T-helper 1 cell treated with Interleukin-12 subunit alpha and Interleukin-12 subunit beta and Interleukin-4 antibody, amounts not matched to agents 30 μg/mL and 1 μg/mL, for 36 hours (primary cell): ENCODE measurements around the gene MEAF6.

Experiments
- H3K27ac Mint-ChIP-seq: one replicate; pipeline ENCODE4 v1.8.0; 2021; ENCODE audit warnings: mild to moderate bottlenecking, mixed read lengths
- H3K27me3 Mint-ChIP-seq: one replicate; pipeline ENCODE4 v1.8.0; 2021; ENCODE audit warnings: low read depth, mixed read lengths
- H3K36me3 Mint-ChIP-seq: one replicate; pipeline ENCODE4 v1.8.0; 2021; ENCODE audit warnings: low read depth, mixed read lengths
- H3K4me1 Mint-ChIP-seq: one replicate; pipeline ENCODE4 v1.8.0; 2021; ENCODE audit warnings: low read depth, mixed read lengths
- H3K4me3 Mint-ChIP-seq: one replicate; pipeline ENCODE4 v1.8.0; 2021; ENCODE audit warnings: mild to moderate bottlenecking, moderate library complexity, mixed read lengths
- H3K9me3 Mint-ChIP-seq: one replicate; pipeline ENCODE4 v1.8.0; 2021; ENCODE audit warnings: mixed read lengths

The MEAF6 gene

DNA sequence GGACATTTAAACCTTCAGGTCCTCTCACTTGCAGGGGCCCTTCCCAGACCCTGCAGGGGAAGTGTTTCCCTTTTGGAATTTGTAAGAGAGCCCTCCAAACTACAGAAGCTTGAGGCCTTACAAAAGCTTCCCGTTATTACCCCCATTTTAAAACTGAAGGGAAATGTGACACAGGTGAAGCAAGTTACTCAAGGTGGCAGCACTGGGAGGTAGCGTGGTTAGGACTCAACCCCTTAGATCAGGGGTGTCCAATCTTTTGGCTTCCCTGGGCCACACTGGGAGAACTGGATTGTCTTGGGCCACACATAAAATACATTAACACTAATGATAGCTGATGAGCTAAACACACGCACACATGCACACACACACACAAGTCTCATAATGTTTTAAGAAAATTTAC, 56.0 kb downstream of the MEAF6 start:
- H3K4me1 Mint-ChIP-seq = peaks cover 7% of the 10 kb centered on the region
- H3K27me3 Mint-ChIP-seq = no peaks in the 10 kb centered on the region
- peaks cover 2% of the 10 kb centered on the region for H3K36me3 Mint-ChIP-seq
- no peaks in the 10 kb centered on the region for H3K9me3 Mint-ChIP-seq
- H3K4me3 Mint-ChIP-seq = no peak overlapping the region
- H3K27ac Mint-ChIP-seq = no peak overlapping the region

GRCh38 chr1:37456614-37457013, 58.0 kb downstream of the MEAF6 start:
- H3K4me1 Mint-ChIP-seq = peaks cover 7% of the 10 kb centered on the region
- no peak overlapping the region for H3K27ac Mint-ChIP-seq
- no peaks in the 10 kb centered on the region for H3K9me3 Mint-ChIP-seq

DNA sequence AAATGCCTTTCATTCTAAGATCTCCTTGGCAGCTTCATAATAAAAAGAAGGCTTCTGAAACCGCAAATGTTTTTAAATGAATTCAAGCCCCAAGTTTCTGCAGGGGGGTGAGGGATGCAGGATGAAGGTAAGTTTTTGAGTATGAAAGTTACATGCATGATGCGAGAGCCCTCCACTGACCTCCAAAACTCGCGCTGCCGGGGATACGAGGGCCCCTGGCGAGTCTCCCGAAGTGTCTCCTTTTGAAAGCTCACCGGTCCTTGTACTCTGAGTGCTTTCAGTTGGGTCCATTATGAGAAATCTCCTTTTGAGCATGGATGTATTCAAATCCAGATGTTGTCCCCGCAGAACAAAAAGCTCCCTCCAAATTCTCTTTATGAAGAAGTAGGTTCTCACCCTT, 59.0 kb downstream of the MEAF6 start:
- Mint-ChIP-seq H3K4me3 (no peak overlapping the region), H3K9me3 (no peaks in the 10 kb centered on the region), H3K36me3 (peaks cover 2% of the 10 kb centered on the region), H3K4me1 (peaks cover 7% of the 10 kb centered on the region), H3K27ac (no peak overlapping the region), H3K27me3 (no peaks in the 10 kb centered on the region)

More at GRCh38 chr1:37456614-37457013, 58.0 kb downstream of the MEAF6 start:
- Mint-ChIP-seq H3K36me3 (peaks cover 2% of the 10 kb centered on the region), H3K27me3 (no peaks in the 10 kb centered on the region), H3K4me3 (no peak overlapping the region)

DNA sequence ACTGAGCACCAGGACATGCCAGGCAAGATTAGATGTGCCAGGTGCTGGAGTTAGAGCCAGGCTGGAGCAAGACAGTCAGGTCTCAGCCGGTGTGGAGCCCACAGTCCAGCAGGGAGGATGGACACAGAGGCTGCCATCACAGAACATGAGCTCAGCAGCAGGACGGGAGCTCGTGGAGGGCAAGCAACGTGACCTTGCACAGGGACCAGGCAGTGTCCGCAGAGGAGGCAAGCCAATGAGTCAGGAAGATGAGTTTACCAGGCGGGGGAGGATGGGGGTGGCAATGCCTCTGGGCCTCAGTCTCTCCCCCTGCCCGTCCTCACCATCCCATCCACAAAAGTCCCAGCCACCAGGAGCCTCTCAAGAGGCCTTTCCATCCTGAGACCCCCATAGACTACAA, 60.9 kb downstream of the MEAF6 start:
- no peaks in the 10 kb centered on the region for H3K27me3 Mint-ChIP-seq
- H3K36me3 Mint-ChIP-seq = peaks cover 2% of the 10 kb centered on the region
- no peak overlapping the region for H3K4me3 Mint-ChIP-seq
- no peaks in the 10 kb centered on the region for H3K9me3 Mint-ChIP-seq
- H3K27ac Mint-ChIP-seq = no peak overlapping the region
- peaks cover 12% of the 10 kb centered on the region for H3K4me1 Mint-ChIP-seq

DNA sequence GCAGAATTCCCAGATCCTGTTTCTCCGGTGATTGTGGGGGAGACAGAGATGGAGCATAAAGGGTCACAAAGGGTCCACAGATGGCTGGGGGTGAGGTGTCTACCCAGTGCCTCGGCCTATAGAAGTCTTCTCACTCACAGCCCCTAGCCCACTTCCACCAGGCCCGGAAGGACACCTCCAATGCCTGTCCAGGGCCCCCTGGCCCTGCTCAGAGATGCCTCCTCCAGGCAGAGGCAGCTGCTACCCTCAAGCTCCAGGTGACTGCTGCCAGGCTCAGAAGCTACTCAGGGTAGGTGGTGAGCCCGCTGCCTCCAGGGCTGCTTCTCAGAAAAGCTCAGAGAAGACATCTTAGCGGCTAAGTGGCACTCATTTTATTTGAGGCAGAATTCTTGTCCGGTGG, 62.1 kb downstream of the MEAF6 start:
- H3K4me3 Mint-ChIP-seq = no peak overlapping the region
- no peaks in the 10 kb centered on the region for H3K9me3 Mint-ChIP-seq
- peaks cover 2% of the 10 kb centered on the region for H3K36me3 Mint-ChIP-seq
- peaks cover 12% of the 10 kb centered on the region for H3K4me1 Mint-ChIP-seq
- H3K27me3 Mint-ChIP-seq = no peaks in the 10 kb centered on the region
- no peak overlapping the region for H3K27ac Mint-ChIP-seq

GRCh38 chr1:37449936-37450335, 64.6 kb downstream of the MEAF6 start:
- H3K4me1 Mint-ChIP-seq = peaks cover 9% of the 10 kb centered on the region
- peaks cover 1% of the 10 kb centered on the region for H3K36me3 Mint-ChIP-seq
- no peaks in the 10 kb centered on the region for H3K9me3 Mint-ChIP-seq
- H3K27me3 Mint-ChIP-seq = peaks cover 11% of the 10 kb centered on the region
- H3K4me3 Mint-ChIP-seq = no peak overlapping the region
- H3K27ac Mint-ChIP-seq = no peak overlapping the region

DNA sequence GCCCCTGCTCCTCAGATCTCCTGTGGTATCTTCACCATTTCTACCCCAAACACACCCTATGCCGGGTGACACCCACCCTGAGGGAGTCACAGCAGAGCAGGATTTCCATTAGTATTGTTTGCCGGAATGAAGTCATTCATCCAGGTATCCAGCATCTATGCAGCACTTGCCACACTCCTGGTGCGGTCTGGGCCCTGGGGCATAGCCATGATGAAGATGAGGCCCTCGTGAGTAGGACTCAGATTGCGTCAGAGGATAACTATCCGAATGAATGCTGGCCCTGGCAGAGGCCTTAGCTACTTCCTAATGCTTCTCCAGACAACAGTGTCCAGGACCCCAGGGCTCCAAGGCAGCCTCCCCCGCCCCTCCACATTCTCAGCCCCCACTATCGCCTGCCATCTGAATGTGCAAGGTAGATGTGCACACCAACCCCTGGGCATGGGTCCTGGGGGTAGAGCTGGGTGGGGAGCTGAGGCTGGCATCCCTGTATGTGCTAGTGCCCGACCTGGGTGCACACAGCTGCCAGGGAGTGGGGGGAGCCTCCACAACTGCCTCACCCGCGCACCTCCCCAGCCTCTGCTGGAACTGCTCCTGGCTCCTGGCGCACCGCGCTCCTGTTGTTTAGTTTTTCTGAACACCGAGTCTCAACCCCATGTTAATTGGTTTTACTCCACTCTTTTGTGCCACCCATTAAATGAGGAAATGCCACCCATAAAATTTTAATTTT, 65.7 kb downstream of the MEAF6 start:
- Mint-ChIP-seq H3K9me3 (no peaks in the 10 kb centered on the region), H3K4me3 (no peak overlapping the region), H3K27ac (no peak overlapping the region), H3K4me1 (peaks cover 5% of the 10 kb centered on the region), H3K36me3 (no peaks in the 10 kb centered on the region), H3K27me3 (peaks cover 17% of the 10 kb centered on the region)

- Mint-ChIP-seq H3K27me3 (peaks cover 18% of the 10 kb centered on the region), H3K4me3 (no peak overlapping the region), H3K4me1 (peaks cover 5% of the 10 kb centered on the region), H3K9me3 (no peaks in the 10 kb centered on the region), H3K36me3 (no peaks in the 10 kb centered on the region), H3K27ac (no peak overlapping the region)
Observed at GRCh38 chr1:37448185-37448584, 66.4 kb downstream of the MEAF6 start.

GRCh38 chr1:37446874-37447273, 67.7 kb downstream of the MEAF6 start:
- H3K4me3 Mint-ChIP-seq = no peak overlapping the region
- no peak overlapping the region for H3K27ac Mint-ChIP-seq
- peaks cover 5% of the 10 kb centered on the region for H3K4me1 Mint-ChIP-seq
- H3K9me3 Mint-ChIP-seq = no peaks in the 10 kb centered on the region
- H3K36me3 Mint-ChIP-seq = no peaks in the 10 kb centered on the region
- peaks cover 27% of the 10 kb centered on the region for H3K27me3 Mint-ChIP-seq

DNA sequence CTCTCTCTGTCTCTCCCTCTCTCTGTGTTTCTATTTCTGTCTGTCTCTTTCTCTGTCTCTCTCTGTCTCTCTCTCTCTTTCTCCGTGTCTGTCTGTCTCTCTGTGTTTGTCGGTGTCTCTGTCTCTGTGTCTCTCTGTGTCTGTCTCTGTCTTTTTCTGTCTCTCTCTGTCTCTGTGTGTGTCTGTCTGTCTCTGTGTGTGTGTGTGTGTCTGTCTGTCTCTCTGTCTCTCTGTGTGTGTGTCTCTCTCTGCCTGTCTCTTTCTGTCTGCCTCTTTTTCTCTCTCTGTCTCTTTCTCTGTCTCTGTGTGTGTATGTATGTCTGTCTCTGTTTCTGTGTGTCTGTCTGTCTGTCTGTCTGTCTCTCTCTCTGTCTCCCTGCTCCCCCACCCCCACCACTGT, 71.9 kb downstream of the MEAF6 start:
- H3K9me3 Mint-ChIP-seq = no peaks in the 10 kb centered on the region
- H3K4me3 Mint-ChIP-seq = no peak overlapping the region

More for the DNA sequence above, 71.9 kb downstream of the MEAF6 start:
- Mint-ChIP-seq H3K27ac (no peak overlapping the region), H3K4me1 (no peaks in the 10 kb centered on the region), H3K27me3 (peaks cover 33% of the 10 kb centered on the region), H3K36me3 (no peaks in the 10 kb centered on the region)
